ENCODE results near the gene PASK. TPM values are rescaled to one million over a fixed set of nuclear protein-coding genes. Genes with fewer than 3 reads are reported as not detected.

The PASK gene
- total RNA-seq, 6 donors from 2014 or later = 4.3 to 18.9 (median 13.8) TPM

DNA sequence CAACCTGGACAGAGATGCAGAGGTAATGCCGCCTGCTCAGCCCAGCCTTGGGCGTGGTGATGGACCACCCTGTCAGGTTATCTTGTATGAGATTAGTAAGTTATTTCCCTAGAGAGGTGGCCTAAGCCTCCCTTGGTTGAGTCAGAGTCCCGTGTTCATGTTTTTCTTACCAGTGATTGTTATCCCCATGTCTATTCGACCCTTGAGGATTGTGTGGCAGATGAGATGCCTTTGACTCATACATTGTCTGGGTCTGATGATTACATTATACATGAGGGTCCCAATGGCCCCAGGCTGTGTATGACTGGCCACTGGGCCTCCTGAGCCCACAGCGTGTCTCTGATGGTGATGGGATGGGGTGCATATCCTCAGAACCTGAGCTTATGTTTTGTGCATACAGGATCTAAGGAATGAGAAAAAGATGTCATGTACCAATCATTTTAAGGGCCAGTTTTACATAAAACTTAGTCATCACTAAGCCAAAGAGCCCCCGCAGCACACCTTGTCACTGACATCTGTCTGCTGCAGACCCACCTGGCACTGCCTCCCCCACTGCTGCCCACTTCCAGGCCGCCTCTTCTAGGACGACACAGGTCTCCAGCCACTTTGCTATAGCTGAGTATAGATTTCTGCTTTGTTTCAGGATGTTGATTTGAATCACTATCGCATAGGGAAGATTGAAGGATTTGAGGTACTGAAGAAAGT, 8.7 kb upstream of the PASK start:
- no peak for DNase-seq
- peaks cover 7 to 15% (median 11%) of the 10 kb centered on the region in 4 donors for H3K4me1 ChIP-seq
- no peak for ATAC-seq (ENCODE audit: low FRiP score in 2 of 2)
- TF ChIP-seq POLR2A (IDR thresholded peaks at IDR 0.05) (no peak), EP300 (IDR thresholded peaks at IDR 0.05) (no peak), POLR2AphosphoS5 (IDR thresholded peaks at IDR 0.05) (no peak), CTCF (IDR thresholded peaks at IDR 0.05) (no peak)
- WGBS, 2 donors = 95% methylated on average over 9 of the region's 9 CpGs
- no peak overlapping the region for H3K4me3 ChIP-seq
- H3K9me3 ChIP-seq = no peaks in the 10 kb centered on the region
- no peaks in the 10 kb centered on the region for H3K27me3 ChIP-seq
- H3K36me3 ChIP-seq = peaks cover 17 to 54% (median 37%) of the 10 kb centered on the region in 4 donors
- H3K27ac ChIP-seq = no peak overlapping the region

DNA sequence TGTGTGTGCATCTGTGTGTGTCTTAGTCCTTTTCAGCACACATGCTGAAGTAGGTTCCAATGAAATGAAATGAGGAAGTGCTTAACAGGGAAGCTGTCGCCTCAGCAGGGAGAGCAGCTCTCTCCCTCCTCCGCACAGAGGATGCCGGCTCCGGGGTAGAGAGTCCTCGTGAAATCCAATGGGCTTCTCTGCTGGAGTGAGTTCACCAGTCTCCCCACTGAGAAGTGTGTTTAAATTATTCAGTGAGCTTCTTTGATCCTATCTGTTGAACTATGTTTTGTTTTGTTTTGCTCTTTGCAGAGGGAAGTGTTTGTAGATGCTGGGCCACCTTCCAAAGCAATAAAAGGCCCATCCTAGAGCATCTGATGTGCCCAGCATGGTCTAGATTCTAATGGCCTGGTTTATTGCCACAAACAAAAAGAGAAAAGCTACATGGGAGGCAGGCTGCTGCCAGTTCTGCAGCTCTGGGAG, 7.7 kb upstream of the PASK start:
- WGBS, 2 donors = 43 to 72% methylated on average over 4 to 5 of the region's 5 CpGs
- H3K9me3 ChIP-seq = no peaks in the 10 kb centered on the region
- DNase-seq = no peak
- H3K4me3 ChIP-seq = no peak overlapping the region
- no peak for ATAC-seq (ENCODE audit: low FRiP score in 2 of 2)
- TF ChIP-seq POLR2AphosphoS5 (IDR thresholded peaks at IDR 0.05) (no peak), CTCF (IDR thresholded peaks at IDR 0.05) (no peak), EP300 (IDR thresholded peaks at IDR 0.05) (no peak), POLR2A (IDR thresholded peaks at IDR 0.05) (no peak)
- no peak overlapping the region for H3K27ac ChIP-seq
- H3K4me1 ChIP-seq = peaks cover 2 to 14% (median 6%) of the 10 kb centered on the region in 4 donors
- H3K36me3 ChIP-seq = peaks cover 17 to 51% (median 35%) of the 10 kb centered on the region in 4 donors
- H3K27me3 ChIP-seq = no peaks in the 10 kb centered on the region

GRCh38 chr2:241155936-241156335, 6.7 kb upstream of the PASK start:
- TF ChIP-seq POLR2AphosphoS5 (IDR thresholded peaks at IDR 0.05) = no peak
- TF ChIP-seq EP300 (IDR thresholded peaks at IDR 0.05) = no peak
- no peak for TF ChIP-seq POLR2A (IDR thresholded peaks at IDR 0.05)
- TF ChIP-seq CTCF (IDR thresholded peaks at IDR 0.05) = no peak
- H3K27ac ChIP-seq = no peak overlapping the region
- no peak for ATAC-seq (ENCODE audit: low FRiP score in 2 of 2)
- DNase-seq = no peak
- no peak overlapping the region for H3K4me3 ChIP-seq
- 80 to 85% methylated on average over 1 of the region's 1 CpG for WGBS, 2 donors
- H3K9me3 ChIP-seq = no peaks in the 10 kb centered on the region
- no peaks in the 10 kb centered on the region for H3K27me3 ChIP-seq
- H3K36me3 ChIP-seq = peaks cover 17 to 51% (median 33%) of the 10 kb centered on the region in 4 donors
- H3K4me1 ChIP-seq = peaks cover 11 to 17% (median 12%) of the 10 kb centered on the region in 4 donors

DNA sequence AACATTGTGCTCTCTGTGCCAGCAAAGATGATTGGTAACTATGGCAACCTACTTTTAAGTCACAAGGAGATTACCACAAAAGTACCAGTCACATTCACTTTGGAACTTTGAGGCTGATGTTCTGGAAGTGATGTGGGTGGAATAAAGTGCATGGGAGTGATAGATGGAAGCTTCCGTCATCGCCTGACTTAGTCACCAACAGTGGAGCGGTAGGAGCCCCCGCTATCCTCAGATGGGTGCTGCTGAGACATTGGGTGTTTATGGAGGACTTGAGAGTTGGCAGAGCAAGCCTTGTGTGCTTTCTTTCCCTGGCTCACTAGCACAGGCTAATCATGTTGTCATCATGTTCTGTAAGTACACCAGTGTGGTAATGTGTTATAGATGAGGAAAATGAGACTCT, 5.6 kb upstream of the PASK start:
- Histone ChIP-seq H3K9me3 (no peaks in the 10 kb centered on the region), H3K36me3 (peaks cover 17 to 42% (median 26%) of the 10 kb centered on the region in 4 donors), H3K27me3 (no peaks in the 10 kb centered on the region), H3K4me1 (peaks cover 12 to 21% (median 13%) of the 10 kb centered on the region in 4 donors), H3K27ac (no peak overlapping the region), H3K4me3 (no peak overlapping the region)
- DNase-seq = no peak
- TF ChIP-seq POLR2AphosphoS5 (IDR thresholded peaks at IDR 0.05) = no peak
- no peak for TF ChIP-seq POLR2A (IDR thresholded peaks at IDR 0.05)
- no peak for TF ChIP-seq EP300 (IDR thresholded peaks at IDR 0.05)
- TF ChIP-seq CTCF (IDR thresholded peaks at IDR 0.05) = no peak
- no peak for ATAC-seq (ENCODE audit: low FRiP score in 2 of 2)
- 86 to 90% methylated on average over 4 of the region's 4 CpGs for WGBS, 2 donors
